GM18520 (cell line): Measurements from ENCODE around the gene MYH8.

Experiments
- ATAC-seq: cut with Tn5 transposase; IDR thresholded peaks from one replicate; pipeline ENCODE4 v1.9.1; 2021; ENCODE audit not compliant: unreplicated experiment

The MYH8 gene

GRCh38 chr17:10384175-10384574 lies 37.6 kb downstream of the MYH8 start:
- ATAC-seq: no peak

GRCh38 chr17:10380631-10381408 lies 40.9 kb downstream of the MYH8 start:
- ATAC-seq: no peak

- ATAC-seq: no peak
Observed at GRCh38 chr17:10372906-10373305, 48.8 kb downstream of the MYH8 start, which contains the start of gene MYH13. Gene MYH13 (minus strand): TSS chr17:10373006. CDS start chr17:10364530, 8,476 bp downstream.

- ATAC-seq: no peak
Observed at GRCh38 chr17:10370016-10370608, 51.6 kb downstream of the MYH8 start.

GRCh38 chr17:10369239-10369638 lies 52.5 kb downstream of the MYH8 start:
- no peak for ATAC-seq

GRCh38 chr17:10368561-10368960 lies 53.2 kb downstream of the MYH8 start:
- ATAC-seq: no peak

GRCh38 chr17:10360578-10360977 lies 61.2 kb downstream of the MYH8 start:
- ATAC-seq: no peak

- ATAC-seq: no peak
Observed at GRCh38 chr17:10357768-10358167, 64.0 kb downstream of the MYH8 start.

- ATAC-seq: no peak
Observed at GRCh38 chr17:10354651-10355050, 67.1 kb downstream of the MYH8 start.

GRCh38 chr17:10352893-10353292 lies 68.9 kb downstream of the MYH8 start:
- no peak for ATAC-seq

GRCh38 chr17:10349403-10349802 lies 72.3 kb downstream of the MYH8 start:
- ATAC-seq: no peak

GRCh38 chr17:10344816-10345215 lies 76.9 kb downstream of the MYH8 start:
- ATAC-seq: no peak
